ENCODE results near the gene BASP1. TPM values are rescaled to one million over a fixed set of nuclear protein-coding genes. Genes with fewer than 3 reads are reported as not detected.
"Not testable (repeated sequence)": the region's sequence is repeated elsewhere in the genome, so short reads cannot be mapped to it uniquely, and the experiment has no call there.

The BASP1 gene
- total RNA-seq, 1 donor from 2014 or later = 86.3 TPM

GRCh38 chr5:17312358-17312757 is 94.9 kb downstream of the BASP1 start:
- no peak overlapping the region for H3K27ac Mint-ChIP-seq
- TF ChIP-seq, protein P1, sequence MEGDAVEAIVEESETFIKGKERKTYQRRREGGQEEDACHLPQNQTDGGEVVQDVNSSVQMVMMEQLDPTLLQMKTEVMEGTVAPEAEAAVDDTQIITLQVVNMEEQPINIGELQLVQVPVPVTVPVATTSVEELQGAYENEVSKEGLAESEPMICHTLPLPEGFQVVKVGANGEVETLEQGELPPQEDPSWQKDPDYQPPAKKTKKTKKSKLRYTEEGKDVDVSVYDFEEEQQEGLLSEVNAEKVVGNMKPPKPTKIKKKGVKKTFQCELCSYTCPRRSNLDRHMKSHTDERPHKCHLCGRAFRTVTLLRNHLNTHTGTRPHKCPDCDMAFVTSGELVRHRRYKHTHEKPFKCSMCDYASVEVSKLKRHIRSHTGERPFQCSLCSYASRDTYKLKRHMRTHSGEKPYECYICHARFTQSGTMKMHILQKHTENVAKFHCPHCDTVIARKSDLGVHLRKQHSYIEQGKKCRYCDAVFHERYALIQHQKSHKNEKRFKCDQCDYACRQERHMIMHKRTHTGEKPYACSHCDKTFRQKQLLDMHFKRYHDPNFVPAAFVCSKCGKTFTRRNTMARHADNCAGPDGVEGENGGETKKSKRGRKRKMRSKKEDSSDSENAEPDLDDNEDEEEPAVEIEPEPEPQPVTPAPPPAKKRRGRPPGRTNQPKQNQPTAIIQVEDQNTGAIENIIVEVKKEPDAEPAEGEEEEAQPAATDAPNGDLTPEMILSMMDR (IDR thresholded peaks at IDR 0.05; ENCODE audit: unreplicated experiment) = no peak
- no peaks in the 10 kb centered on the region for H3K9me3 Mint-ChIP-seq (ENCODE audit: low read depth)
- peaks cover 11% of the 10 kb centered on the region for H3K4me1 Mint-ChIP-seq (ENCODE audit: low read depth)
- H3K36me3 Mint-ChIP-seq (ENCODE audit: insufficient read depth) = no peaks in the 10 kb centered on the region
- DNase-seq (ENCODE audit: low spot score, unreplicated experiment) = no peak
- H3K4me3 Mint-ChIP-seq (ENCODE audit: low read depth) = no peak overlapping the region
- no peaks in the 10 kb centered on the region for H3K27me3 Mint-ChIP-seq

- no peak overlapping the region for H3K4me3 Mint-ChIP-seq (ENCODE audit: low read depth)
- no peak overlapping the region for H3K27ac Mint-ChIP-seq
- TF ChIP-seq, protein P1 (IDR thresholded peaks at IDR 0.05; ENCODE audit: unreplicated experiment) = no peak
- no peaks in the 10 kb centered on the region for H3K27me3 Mint-ChIP-seq
- no peaks in the 10 kb centered on the region for H3K9me3 Mint-ChIP-seq (ENCODE audit: low read depth)
- peaks cover 11% of the 10 kb centered on the region for H3K4me1 Mint-ChIP-seq (ENCODE audit: low read depth)
- DNase-seq (ENCODE audit: low spot score, unreplicated experiment) = no peak
- no peaks in the 10 kb centered on the region for H3K36me3 Mint-ChIP-seq (ENCODE audit: insufficient read depth)
Observed at GRCh38 chr5:17314907-17315471, 97.6 kb downstream of the BASP1 start.

DNA sequence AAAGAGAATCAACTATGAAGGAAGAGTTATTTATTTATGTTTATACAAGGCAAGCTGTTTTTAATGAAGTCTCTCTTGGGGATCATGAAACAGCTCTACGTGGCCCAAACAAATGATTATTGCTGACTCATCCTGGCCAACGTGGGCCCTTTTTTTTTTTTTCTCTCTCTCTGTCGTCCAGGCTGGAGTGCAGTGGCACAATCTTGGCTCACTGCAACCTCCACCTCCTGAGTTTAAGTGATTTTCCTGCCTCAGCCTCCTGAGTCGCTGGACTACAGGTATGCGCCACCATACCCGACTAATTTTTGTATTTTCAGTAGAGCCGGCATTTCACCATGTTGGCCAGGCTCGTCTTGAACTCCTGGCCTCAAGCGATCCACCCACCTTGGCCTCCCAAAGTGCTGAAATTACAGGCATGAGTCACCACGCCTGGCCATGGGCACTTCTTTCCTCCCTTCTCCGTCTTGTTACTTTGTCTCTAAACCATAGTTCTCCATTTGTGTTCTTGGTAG is 98.3 kb downstream of the BASP1 start:
- Mint-ChIP-seq H3K9me3 (ENCODE audit: low read depth) (no peaks in the 10 kb centered on the region), H3K27me3 (no peaks in the 10 kb centered on the region), H3K27ac (no peak overlapping the region), H3K4me1 (ENCODE audit: low read depth) (peaks cover 11% of the 10 kb centered on the region), H3K36me3 (ENCODE audit: insufficient read depth) (no peaks in the 10 kb centered on the region), H3K4me3 (ENCODE audit: low read depth) (no peak overlapping the region)
- no peak for DNase-seq (ENCODE audit: low spot score, unreplicated experiment)
- TF ChIP-seq, protein P1 (IDR thresholded peaks at IDR 0.05; ENCODE audit: unreplicated experiment) = no peak

DNA sequence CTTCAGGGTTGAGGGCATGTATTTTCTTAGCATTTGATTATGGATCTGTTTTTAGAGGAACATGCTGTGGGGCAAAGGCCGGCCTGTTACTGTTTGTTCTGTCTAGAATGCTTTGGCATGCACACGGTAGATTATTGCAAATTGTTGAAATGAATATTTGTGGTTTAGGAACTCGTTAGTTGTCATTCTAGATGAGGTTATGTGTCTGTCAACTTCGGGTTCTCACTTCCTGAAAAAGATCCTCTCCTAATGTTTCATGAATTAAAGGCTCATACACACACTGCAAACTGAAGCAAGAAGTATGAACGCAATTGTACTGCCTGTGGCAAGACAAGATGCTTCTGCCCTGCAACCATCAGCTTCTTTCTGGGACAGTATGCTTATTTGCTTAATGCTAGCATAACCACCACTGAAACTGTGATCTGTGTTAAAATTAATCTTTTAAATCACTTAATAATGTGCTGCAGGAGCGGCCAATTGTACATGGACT is 99.6 kb downstream of the BASP1 start:
- H3K27me3 Mint-ChIP-seq = no peaks in the 10 kb centered on the region
- H3K9me3 Mint-ChIP-seq (ENCODE audit: low read depth) = no peaks in the 10 kb centered on the region
- no peak for DNase-seq (ENCODE audit: low spot score, unreplicated experiment)
- peak overlapping the region; percentile 22 for H3K27ac Mint-ChIP-seq
- no peaks in the 10 kb centered on the region for H3K36me3 Mint-ChIP-seq (ENCODE audit: insufficient read depth)
- H3K4me3 Mint-ChIP-seq (ENCODE audit: low read depth) = no peak overlapping the region
- TF ChIP-seq, protein P1 (IDR thresholded peaks at IDR 0.05; ENCODE audit: unreplicated experiment) = no peak
- H3K4me1 Mint-ChIP-seq (ENCODE audit: low read depth) = peaks cover 11% of the 10 kb centered on the region

DNA sequence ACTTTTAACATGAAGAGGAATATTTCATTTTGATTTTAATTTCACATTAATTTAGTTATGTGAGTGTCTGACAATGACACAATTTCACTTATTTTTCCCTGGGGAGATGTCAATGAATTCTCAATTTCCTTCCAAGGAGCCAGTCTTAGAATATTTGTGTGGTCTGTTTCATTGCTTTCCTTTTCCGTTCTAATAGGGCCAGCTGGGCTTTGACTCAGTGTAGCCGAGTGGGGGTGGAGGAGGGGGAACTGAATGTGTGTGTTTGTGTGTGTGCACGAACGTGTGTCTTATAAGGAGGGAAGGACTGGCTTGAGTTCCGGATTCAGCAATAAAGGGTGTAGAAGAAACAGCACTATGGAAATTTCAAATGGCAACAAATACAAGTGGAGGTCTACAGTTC is 100.0 kb downstream of the BASP1 start:
- TF ChIP-seq, protein P1 (IDR thresholded peaks at IDR 0.05; ENCODE audit: unreplicated experiment) = no peak
- no peak overlapping the region for H3K4me3 Mint-ChIP-seq (ENCODE audit: low read depth)
- no peak for DNase-seq (ENCODE audit: low spot score, unreplicated experiment)
- no peaks in the 10 kb centered on the region for H3K9me3 Mint-ChIP-seq (ENCODE audit: low read depth)
- no peaks in the 10 kb centered on the region for H3K36me3 Mint-ChIP-seq (ENCODE audit: insufficient read depth)
- H3K4me1 Mint-ChIP-seq (ENCODE audit: low read depth) = peaks cover 8% of the 10 kb centered on the region
- no peak overlapping the region for H3K27ac Mint-ChIP-seq
- no peaks in the 10 kb centered on the region for H3K27me3 Mint-ChIP-seq

GRCh38 chr5:17319095-17319494 is 101.7 kb downstream of the BASP1 start:
- H3K4me1 Mint-ChIP-seq (ENCODE audit: low read depth); H3K36me3 Mint-ChIP-seq (ENCODE audit: insufficient read depth); H3K4me3 Mint-ChIP-seq (ENCODE audit: low read depth); DNase-seq (ENCODE audit: low spot score, unreplicated experiment); H3K9me3 Mint-ChIP-seq (ENCODE audit: low read depth); H3K27me3 Mint-ChIP-seq; H3K27ac Mint-ChIP-seq: not testable (repeated sequence)

All from progenitor cell of endocrine pancreas (in vitro differentiated cells).